ENCODE measurements around the gene FAM50A. TPM values are rescaled to one million over a fixed set of nuclear protein-coding genes. Genes with fewer than 3 reads are reported as not detected.
"Not testable (repeated sequence)": the region's sequence is repeated elsewhere in the genome, so short reads cannot be mapped to it uniquely, and the experiment has no call there.

Gene FAM50A
- total RNA-seq: 47.3 TPM
- long read RNA-seq, transcript FAM50A-202 (13 exons, 1,352 nt): major isoform, 44 of 61 reads
- long read RNA-seq, partial matches to known transcripts: 7 of 61 reads
- long read RNA-seq, other reads (novel, unspliced or antisense): 8 of 61 reads

GRCh38 chrX:154443992-154444754 is at the start of gene FAM50A:
Gene FAM50A, plus strand, starts transcription at chrX:154444141. Its CDS starts 95 bp downstream, at chrX:154444236.
- peak; percentile 86 for ATAC-seq
- peak; percentile 88 for DNase-seq (ENCODE audit: missing footprints)
- intact Hi-C loops (cut with DNase I): loop anchor here (5.0 kb wide), 1 partner anchor 33 kb away; the partner anchor contains the start of gene LAGE3

GRCh38 chrX:154396363-154396762 is 47.6 kb upstream of the FAM50A start:
- ATAC-seq; intact Hi-C loops (cut with DNase I); DNase-seq (ENCODE audit: missing footprints): not testable (repeated sequence)

GRCh38 chrX:154396973-154397887 is 46.7 kb upstream of the FAM50A start:
- intact Hi-C loops (cut with DNase I): no loop called here
- peak; percentile 88 for ATAC-seq
- DNase-seq (ENCODE audit: missing footprints): peak; percentile 86

- peak; percentile 97 for DNase-seq (ENCODE audit: missing footprints)
- intact Hi-C loops (cut with DNase I): no loop called here
- ATAC-seq: peak; percentile 92
These were observed 45.9 kb upstream of the FAM50A start, which contains the start of gene RPL10 for GRCh38 chrX:154397888-154398667. Gene RPL10, plus strand, starts transcription at chrX:154398377. Its CDS starts 143 bp downstream, at chrX:154398520.

- peak; percentile 55 for ATAC-seq
- peak; percentile 94 for DNase-seq (ENCODE audit: missing footprints)
- intact Hi-C loops (cut with DNase I): loop anchor here (1.0 kb wide), 1 partner anchor 10 kb away; the partner anchor contains the start of gene DNASE1L1
These were observed 45.0 kb upstream of the FAM50A start for GRCh38 chrX:154398668-154399526.

- intact Hi-C loops (cut with DNase I): loop anchor here (1.0 kb wide), 1 partner anchor 10 kb away; the partner anchor contains the start of gene DNASE1L1
- no peak for DNase-seq (ENCODE audit: missing footprints)
- ATAC-seq: no peak
These were observed 44.2 kb upstream of the FAM50A start for GRCh38 chrX:154399527-154400368.

GRCh38 chrX:154400369-154400817 is 43.5 kb upstream of the FAM50A start:
- ATAC-seq; DNase-seq (ENCODE audit: missing footprints); intact Hi-C loops (cut with DNase I): not testable (repeated sequence)

- no peak for ATAC-seq
- no peak for DNase-seq (ENCODE audit: missing footprints)
These were observed 42.7 kb upstream of the FAM50A start for GRCh38 chrX:154401045-154401799.

GRCh38 chrX:154401918-154402621 is 41.9 kb upstream of the FAM50A start:
- ATAC-seq: no peak
- DNase-seq (ENCODE audit: missing footprints): no peak
- intact Hi-C loops (cut with DNase I): no loop called here

More at GRCh38 chrX:154401045-154401799, 42.7 kb upstream of the FAM50A start:
- intact Hi-C loops (cut with DNase I): no loop called here

- intact Hi-C loops (cut with DNase I): no loop called here
- ATAC-seq (no peak), DNase-seq (ENCODE audit: missing footprints) (no peak)
These were observed 41.3 kb upstream of the FAM50A start for GRCh38 chrX:154402622-154403127.

GRCh38 chrX:154403192-154403591 is 40.7 kb upstream of the FAM50A start:
- DNase-seq (ENCODE audit: missing footprints) (no peak), ATAC-seq (no peak)
- intact Hi-C loops (cut with DNase I): no loop called here

GRCh38 chrX:154403858-154404257 is 40.1 kb upstream of the FAM50A start:
- no peak for ATAC-seq
- no peak for DNase-seq (ENCODE audit: missing footprints)
- intact Hi-C loops (cut with DNase I): no loop called here

GRCh38 chrX:154404625-154405192 is 39.2 kb upstream of the FAM50A start:
- ATAC-seq: no peak
- no peak for DNase-seq (ENCODE audit: missing footprints)
- intact Hi-C loops (cut with DNase I): no loop called here

- intact Hi-C loops (cut with DNase I): loop anchor here (1.0 kb wide), 1 partner anchor 9 kb away; no protein-coding TSS in a partner anchor
- no peak for DNase-seq (ENCODE audit: missing footprints)
These were observed 35.2 kb upstream of the FAM50A start for GRCh38 chrX:154408659-154409221.

More at GRCh38 chrX:154408659-154409221, 35.2 kb upstream of the FAM50A start:
- ATAC-seq: no peak
